ENCODE measurements around the gene RAPGEF1.
"Not testable (repeated sequence)": the region's sequence is repeated elsewhere in the genome, so short reads cannot be mapped to it uniquely, and the experiment has no call there.

DNA sequence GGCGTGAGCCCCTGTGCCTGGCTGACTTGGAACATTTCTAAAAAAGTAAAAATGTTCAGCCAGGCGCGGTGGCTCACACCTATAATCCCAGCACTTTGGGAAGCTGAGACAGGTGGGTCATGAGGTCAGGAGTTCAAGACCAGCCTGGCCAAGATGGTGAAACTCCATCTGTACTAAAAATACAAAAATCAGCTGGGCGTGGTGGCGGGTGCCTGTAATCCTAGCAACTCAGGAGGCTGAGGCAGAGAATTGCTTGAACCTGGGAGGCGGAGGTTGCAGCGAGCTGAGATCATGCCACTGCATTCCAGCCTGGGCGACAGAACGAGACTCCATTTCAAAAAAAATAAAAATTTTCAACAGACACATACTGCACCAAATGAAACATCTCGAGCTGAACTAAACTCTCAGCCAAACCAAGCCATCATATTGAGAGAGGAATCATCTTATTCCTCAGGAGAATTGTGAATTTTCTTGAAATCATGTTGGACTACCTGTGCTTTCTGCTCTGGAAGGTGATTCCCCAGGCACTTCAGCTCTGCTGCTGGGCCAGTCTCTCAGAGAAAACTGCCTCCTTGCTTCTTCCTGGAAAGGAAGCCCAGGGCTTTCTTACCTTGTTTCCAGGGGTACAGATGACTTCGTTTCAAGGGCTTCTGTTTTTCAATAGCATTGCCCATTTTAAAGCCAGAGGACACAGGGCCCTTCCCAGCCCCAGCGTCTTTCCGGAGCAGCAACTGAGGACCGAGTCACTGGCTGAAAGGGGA lies 30.7 kb downstream of the RAPGEF1 start:
- not testable (repeated sequence) for TF ChIP-seq POLR2A (IDR thresholded peaks at IDR 0.05; ENCODE audit: low read length); GATA1 (IDR thresholded peaks at IDR 0.05; ENCODE audit: low read depth, low read length)
